Activated CD4-positive, alpha-beta T cell treated with anti-CD3 and anti-CD28 coated beads, Interleukin-2, amount 10 ng/mL, durations not matched to agents 7 days and 5 days (primary cell): ENCODE data around the gene RASA3. TPM values are rescaled to one million over a fixed set of nuclear protein-coding genes. Genes with fewer than 3 reads are reported as not detected.
A peak's percentile ranks its signal among the peaks of the same experiment; 100 is the strongest.

ENCODE experiments used
- CTCF ChIA-PET: fragments of 350-600 bp; sonication (Branson Sonifier 250); formaldehyde crosslinking; loops from one replicate; lab custom pipeline; 2021; ENCODE audit warnings: antibody characterized with exemption; lab: Charles Lee
- POLR2A ChIA-PET: fragments of 350-600 bp; sonication (Branson Sonifier 250); formaldehyde crosslinking; loops from one replicate; lab custom pipeline; 2021; ENCODE audit warnings: antibody characterized with exemption; lab: Charles Lee
- DNase-seq: peaks from one replicate; pipeline ENCODE4 v3.0.0-alpha.2; 2020
- H3K27ac Mint-ChIP-seq: one replicate; pipeline ENCODE4 v1.8.0; 2021; ENCODE audit warnings: mild to moderate bottlenecking, moderate library complexity, mixed read lengths
- H3K27me3 Mint-ChIP-seq: one replicate; pipeline ENCODE4 v1.8.0; 2021; ENCODE audit warnings: mixed read lengths
- H3K36me3 Mint-ChIP-seq: one replicate; pipeline ENCODE4 v1.8.0; 2021; ENCODE audit warnings: low read depth, mixed read lengths
- H3K4me1 Mint-ChIP-seq: one replicate; pipeline ENCODE4 v1.8.0; 2021; ENCODE audit warnings: mixed read lengths
- H3K4me3 Mint-ChIP-seq: one replicate; pipeline ENCODE4 v1.8.0; 2021; ENCODE audit warnings: mild to moderate bottlenecking, moderate library complexity, mixed read lengths
- H3K9me3 Mint-ChIP-seq: one replicate; pipeline ENCODE4 v1.8.0; 2021; ENCODE audit warnings: mixed read lengths
- total RNA-seq, 2 experiments: library from RNA; stranded (reverse); gene quantifications; one replicate each; pipeline ENCODE4 v1.2.3, GENCODE V29; 2021

The RASA3 gene
- total RNA-seq, 2 experiments from 2014 or later: 114 to 115 TPM

DNA sequence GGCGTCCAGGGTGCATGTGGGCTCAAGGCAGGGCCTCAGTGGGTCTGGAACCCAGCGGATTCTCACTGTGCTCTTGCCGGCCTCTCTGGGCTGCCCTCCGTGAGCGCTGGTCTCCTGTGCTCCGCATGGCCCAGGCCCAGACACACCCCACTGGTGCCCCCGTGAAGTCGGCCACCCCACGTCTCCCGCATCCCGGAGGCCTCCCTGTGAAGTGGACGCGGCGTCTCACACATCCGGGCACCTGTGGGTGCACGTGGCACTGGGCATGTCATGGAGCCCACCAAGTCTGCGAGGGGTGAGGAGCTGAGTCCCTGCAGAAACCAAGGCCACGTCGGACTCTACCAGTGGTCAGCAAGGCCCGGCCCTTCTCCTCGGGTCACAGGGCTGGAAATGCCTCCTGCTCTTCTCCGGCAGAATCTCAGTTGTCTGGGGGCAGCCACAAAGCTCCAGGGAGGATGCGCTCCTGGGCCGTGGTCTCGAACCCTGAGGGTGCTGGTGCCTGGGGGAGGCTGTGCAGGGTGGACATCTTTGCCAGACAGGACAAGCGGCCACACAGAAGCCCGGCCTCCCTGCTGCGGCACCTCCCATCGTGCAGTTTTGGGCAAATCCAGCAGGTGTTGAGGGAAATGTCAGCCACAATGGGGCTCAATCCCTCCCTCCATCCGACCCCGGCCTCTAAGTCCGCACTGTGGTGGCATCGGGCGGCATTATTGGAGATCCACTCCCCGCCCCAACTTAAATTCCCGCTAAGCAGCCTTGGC, 160.8 kb downstream of the RASA3 start:
- H3K27ac Mint-ChIP-seq: peak overlapping the region; percentile 46
- DNase-seq: no peak
- no peaks in the 10 kb centered on the region for H3K9me3 Mint-ChIP-seq
- H3K4me3 Mint-ChIP-seq: no peak overlapping the region
- no peaks in the 10 kb centered on the region for H3K4me1 Mint-ChIP-seq
- peaks cover 37% of the 10 kb centered on the region for H3K36me3 Mint-ChIP-seq
- H3K27me3 Mint-ChIP-seq: no peaks in the 10 kb centered on the region
- POLR2A ChIA-PET: no interaction called here
- CTCF ChIA-PET: interaction anchor here (0.6 kb wide), 1 partner anchor 24 kb away, joined by 3 read pairs; no protein-coding TSS in a partner anchor

DNA sequence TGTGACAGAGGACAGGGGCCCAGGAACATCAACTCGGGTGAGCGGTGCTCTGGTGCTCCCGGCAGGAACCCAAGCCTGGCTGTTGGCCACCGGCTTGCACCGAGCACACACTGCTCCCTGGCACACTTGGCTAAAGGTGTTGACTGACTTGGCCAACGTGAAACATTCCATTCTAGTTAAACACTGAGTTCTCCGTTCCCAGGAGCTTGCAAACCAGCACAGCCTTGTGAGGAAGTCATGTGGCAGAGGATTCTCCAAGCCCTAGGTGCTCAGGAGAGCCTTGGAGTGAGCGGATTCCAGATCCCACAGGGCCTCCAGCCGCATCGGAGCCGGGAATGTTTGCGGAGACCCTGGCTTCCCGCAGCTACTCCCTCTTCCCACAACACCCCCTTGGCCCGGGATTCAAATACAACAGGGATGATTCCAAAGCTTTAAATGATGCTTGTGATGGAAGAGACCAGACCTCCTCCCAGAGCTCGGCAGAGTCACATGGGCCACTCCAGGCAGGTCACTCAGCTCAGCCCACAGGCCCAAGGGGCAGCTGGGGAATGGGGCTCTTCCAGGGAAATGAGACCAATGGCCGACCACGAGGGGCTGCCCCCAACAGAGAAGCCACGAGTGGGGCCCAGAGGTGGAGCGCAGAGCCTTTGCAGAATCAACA, 161.5 kb downstream of the RASA3 start:
- H3K4me1 Mint-ChIP-seq: no peaks in the 10 kb centered on the region

DNA sequence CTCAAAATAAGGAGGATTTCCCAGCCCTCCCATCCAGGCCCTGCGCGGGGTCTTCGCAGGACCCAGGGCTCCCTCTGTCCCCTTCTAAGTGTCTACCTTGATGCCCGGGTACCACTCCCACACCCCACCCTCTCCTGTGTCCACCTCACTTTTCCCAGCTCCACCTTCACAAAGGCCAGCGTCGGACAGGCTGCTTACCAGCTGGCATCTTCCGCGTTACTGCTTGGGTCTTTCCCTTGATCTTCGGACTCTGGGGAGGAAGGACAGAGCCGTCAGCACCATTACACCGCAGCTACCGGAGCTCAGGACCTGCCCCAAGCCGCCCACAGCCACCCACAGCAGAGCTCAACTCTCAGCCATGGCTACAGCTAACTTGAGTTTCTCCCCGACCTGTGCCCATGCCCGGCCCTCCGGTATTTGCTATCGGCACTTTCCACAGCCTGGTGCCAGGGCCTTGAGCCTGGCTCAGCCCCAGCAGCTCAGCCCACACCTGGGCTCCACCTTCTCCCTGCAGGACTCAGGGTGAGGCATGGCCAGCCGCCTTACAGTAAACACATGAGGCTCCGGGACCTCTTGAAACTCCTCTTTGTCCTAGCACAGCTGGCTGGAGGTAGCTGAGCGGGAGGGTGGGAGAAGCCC, 162.3 kb downstream of the RASA3 start:
- Mint-ChIP-seq H3K36me3 (peaks cover 26% of the 10 kb centered on the region), H3K4me3 (no peak overlapping the region), H3K27ac (no peak overlapping the region), H3K9me3 (no peaks in the 10 kb centered on the region), H3K27me3 (no peaks in the 10 kb centered on the region), H3K4me1 (no peaks in the 10 kb centered on the region)
- POLR2A ChIA-PET: interaction anchor here (0.5 kb wide), 1 partner anchor 274 kb away, joined by 3 read pairs; no protein-coding TSS in a partner anchor
- DNase-seq: no peak
- CTCF ChIA-PET: no interaction called here

More for the DNA sequence above, 161.5 kb downstream of the RASA3 start:
- peaks cover 32% of the 10 kb centered on the region for H3K36me3 Mint-ChIP-seq
- no peak for DNase-seq
- no peaks in the 10 kb centered on the region for H3K9me3 Mint-ChIP-seq
- ChIA-PET CTCF (interaction anchor here (0.6 kb wide), 1 partner anchor 25 kb away, joined by 3 read pairs; no protein-coding TSS in a partner anchor), POLR2A (no interaction called here)
- H3K27ac Mint-ChIP-seq: no peak overlapping the region
- H3K27me3 Mint-ChIP-seq: no peaks in the 10 kb centered on the region
- H3K4me3 Mint-ChIP-seq: no peak overlapping the region

DNA sequence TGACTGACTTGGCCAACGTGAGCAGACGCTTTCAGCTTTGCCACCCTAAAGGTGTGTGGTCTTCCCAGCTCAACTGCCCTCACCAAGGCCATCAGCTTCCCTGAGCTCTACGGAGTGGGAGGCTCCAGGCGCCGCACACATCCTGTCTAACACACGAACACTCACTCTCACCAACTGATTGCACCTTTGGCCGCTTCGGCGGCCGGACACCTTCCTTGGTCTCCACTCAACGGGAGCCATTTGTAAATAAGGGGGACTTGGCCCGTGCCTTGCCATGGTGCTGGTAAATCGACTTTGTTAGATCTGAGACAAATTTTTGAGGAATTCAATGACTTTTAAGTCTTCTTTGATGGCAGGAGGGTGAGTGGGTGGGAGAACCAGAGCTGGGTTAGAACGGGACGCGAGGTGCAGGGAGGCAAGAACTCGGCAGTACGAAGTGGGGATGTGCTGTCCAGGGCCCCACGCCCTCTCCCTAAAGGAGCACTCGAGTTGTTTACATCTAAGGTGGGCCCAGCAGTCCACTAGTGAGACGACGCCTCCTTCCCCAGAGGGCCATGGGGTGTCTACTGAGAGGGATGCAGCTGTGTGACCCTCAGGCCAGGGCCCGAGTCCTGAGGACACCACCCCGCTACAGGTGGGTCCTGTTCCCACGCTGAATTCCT, 163.0 kb downstream of the RASA3 start:
- no peak for DNase-seq
- H3K27ac Mint-ChIP-seq: no peak overlapping the region
- H3K4me1 Mint-ChIP-seq: no peaks in the 10 kb centered on the region
- H3K4me3 Mint-ChIP-seq: no peak overlapping the region
- POLR2A ChIA-PET: interaction anchor here (0.5 kb wide), 1 partner anchor 275 kb away, joined by 3 read pairs; no protein-coding TSS in a partner anchor
- no peaks in the 10 kb centered on the region for H3K27me3 Mint-ChIP-seq
- CTCF ChIA-PET: no interaction called here
- peaks cover 26% of the 10 kb centered on the region for H3K36me3 Mint-ChIP-seq
- H3K9me3 Mint-ChIP-seq: no peaks in the 10 kb centered on the region

DNA sequence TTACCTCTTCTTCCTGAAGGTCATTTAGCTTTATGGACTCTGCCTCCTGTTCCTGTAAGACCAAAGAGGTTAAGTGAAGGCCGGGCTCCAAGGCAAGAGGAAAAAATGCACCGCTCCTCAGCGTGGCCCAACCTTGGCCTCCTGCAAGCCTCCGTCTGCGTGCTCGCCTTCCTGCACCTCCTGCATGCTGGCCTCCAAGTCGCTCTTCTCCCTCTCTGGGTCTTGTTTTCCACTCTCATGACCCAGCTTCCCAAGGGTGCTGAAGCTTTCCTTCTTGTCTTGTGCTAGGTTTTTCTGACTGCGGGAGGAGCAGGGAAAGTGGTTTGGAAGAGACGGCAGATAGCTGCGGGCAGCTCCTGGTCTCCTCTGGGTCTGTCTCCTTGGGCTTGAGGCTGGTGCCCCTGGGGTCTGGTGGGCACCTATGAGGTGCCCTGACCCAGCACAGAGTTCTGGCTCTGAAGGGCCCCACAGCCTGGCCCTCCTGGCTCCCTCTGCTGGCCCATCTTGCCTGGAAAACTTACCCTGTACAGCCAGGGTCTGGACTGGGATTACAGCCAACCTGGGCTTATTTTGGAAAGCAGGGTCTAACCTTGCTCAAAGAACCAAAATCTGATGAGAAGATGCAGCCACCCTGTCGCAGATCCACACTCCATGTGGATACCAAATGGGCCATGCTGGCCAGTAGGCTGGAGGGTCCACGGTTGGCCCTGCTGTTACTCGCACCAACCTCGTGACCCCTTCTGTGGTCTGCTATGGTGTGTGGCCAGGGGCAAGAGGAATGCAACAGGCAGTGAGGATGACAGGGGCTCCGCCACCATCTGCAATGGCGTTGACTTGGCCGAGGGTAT, 163.7 kb downstream of the RASA3 start:
- CTCF ChIA-PET: interaction anchor here (1.4 kb wide), 1 partner anchor 12 kb away, joined by 5 read pairs; no protein-coding TSS in a partner anchor
- POLR2A ChIA-PET: no interaction called here
- Mint-ChIP-seq H3K9me3 (no peaks in the 10 kb centered on the region), H3K4me1 (no peaks in the 10 kb centered on the region), H3K27ac (no peak overlapping the region), H3K27me3 (no peaks in the 10 kb centered on the region), H3K36me3 (peaks cover 22% of the 10 kb centered on the region), H3K4me3 (no peak overlapping the region)
- no peak for DNase-seq

DNA sequence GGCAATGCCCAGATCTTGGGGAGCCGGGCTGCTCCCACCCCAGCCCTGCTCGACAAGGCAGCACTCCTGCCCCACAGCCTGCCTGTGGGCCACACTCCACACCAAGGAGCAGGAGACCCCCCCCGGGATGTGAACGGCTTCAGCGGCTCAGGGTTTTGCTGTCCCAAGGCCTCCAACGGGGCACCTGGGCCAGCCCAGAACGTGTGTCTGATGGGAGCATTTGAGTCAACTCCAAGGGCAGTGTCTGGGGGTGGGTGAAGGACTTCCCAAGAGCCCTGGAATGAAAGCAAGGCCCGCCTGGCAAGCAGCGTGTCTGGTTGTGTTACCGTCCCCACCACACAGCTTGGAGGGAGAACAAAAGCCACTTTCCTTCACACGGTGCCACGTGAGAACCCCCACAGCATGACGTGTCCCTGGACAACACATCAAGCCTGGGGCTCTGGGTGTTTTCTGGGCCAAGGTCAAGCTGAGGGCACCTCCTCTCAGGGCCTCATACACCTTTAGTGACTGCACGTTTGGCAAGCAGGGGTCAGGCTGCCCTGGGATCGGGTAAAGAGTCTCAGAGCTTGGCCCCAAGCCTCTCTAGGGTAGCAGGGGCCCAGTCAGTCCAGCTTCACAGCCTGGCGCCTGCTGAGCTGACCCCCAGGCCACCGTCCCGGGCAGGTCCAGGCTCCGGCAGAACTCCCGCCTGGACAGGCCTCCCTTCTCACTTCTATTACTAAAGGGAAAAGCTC, 164.5 kb downstream of the RASA3 start:
- no peak overlapping the region for H3K27ac Mint-ChIP-seq
- H3K4me3 Mint-ChIP-seq: no peak overlapping the region
- POLR2A ChIA-PET: no interaction called here
- CTCF ChIA-PET: interaction anchor here (1.4 kb wide), 1 partner anchor 13 kb away, joined by 5 read pairs; no protein-coding TSS in a partner anchor
- H3K9me3 Mint-ChIP-seq: no peaks in the 10 kb centered on the region
- no peaks in the 10 kb centered on the region for H3K27me3 Mint-ChIP-seq
- peaks cover 16% of the 10 kb centered on the region for H3K36me3 Mint-ChIP-seq
- H3K4me1 Mint-ChIP-seq: no peaks in the 10 kb centered on the region
- no peak for DNase-seq

DNA sequence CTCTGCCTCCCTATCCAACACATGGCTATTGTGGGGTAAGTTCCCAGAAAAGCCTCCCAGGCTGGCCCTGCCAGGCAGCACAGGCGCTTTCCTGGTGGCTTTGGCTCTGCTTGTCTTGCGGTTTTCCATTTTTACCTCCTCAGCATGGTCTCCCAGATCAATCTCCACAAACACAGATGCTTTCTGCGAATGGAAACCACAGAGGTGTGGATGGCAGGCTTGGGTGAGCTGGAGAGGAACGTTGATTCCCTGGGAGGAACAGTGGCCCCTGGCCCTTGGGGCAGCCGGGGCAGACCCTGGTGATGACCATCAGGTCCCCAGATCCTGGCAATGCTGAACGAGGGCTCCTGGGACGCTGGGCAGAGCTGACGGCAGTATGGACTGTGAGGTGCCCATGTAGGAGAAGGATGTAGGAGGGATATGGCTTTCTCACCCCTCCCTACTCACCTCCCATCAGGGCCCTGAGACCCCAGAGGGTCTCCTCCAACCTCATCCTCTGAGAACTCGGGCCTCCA, 165.2 kb downstream of the RASA3 start:
- ChIA-PET CTCF (interaction anchor here (1.4 kb wide), 1 partner anchor 14 kb away, joined by 5 read pairs; no protein-coding TSS in a partner anchor), POLR2A (no interaction called here)
- DNase-seq: no peak
- H3K36me3 Mint-ChIP-seq: peaks cover 19% of the 10 kb centered on the region
- H3K27ac Mint-ChIP-seq: no peak overlapping the region
- no peaks in the 10 kb centered on the region for H3K27me3 Mint-ChIP-seq
- H3K4me3 Mint-ChIP-seq: no peak overlapping the region
- H3K4me1 Mint-ChIP-seq: no peaks in the 10 kb centered on the region
- H3K9me3 Mint-ChIP-seq: no peaks in the 10 kb centered on the region

DNA sequence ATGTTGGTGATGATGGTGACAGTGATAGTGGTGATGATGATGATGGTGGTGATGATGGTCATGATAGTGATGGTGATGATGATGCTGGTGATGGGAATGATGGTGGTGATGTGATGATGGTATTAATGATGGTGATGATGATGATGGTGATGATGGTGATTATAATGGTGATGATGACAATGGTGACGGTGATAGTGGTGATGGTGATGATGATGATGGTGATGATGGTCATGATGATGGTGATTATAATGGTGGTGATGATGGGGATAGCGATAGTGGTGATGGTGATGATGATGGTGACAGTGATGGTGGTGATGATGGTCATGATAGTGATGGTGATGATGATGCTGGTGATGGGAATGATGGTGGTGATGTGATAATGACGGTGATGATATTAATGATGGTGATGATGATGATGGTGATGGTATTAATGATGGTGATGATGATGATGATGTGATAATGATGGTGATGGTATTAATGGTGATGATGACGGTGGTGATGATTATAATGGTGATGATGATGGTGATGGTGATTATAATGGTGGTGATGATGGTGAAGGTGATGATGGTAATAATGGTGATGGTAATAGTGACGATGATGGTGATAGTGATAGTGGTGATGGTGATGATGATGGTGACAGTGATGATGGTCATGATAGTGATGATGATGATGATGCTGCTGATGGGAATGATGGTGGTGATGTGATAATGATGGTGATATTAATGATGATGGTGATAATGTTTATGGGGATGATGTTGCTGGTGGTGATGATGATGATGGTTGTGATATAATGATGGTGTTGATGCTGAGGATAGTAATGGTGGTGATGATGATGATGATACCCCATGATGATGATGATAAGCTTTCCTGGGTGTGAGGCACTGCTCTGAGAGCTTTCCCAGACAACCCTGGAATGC, 166.2 kb downstream of the RASA3 start:
- POLR2A ChIA-PET: no interaction called here

DNA sequence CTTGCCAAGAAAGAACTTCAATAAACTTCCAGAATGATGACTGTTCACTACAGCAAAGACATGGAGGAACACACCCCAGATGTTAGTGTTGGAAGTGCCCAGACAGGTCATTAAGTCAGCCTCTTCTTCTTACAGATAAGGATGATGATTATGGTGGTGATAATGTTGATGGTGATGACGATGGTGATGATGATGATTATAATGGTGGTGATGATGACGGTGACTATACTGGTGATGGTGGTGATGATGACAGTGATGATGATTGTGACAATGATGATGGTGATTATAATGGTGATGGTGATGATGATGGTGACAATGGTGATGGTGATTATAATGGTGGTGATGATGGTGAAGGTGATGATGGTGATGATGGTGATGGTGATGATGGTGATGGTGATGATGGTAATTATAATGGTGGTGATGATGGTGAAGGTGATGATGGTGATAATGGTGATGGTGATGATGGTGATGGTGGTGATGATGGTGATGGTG, 167.0 kb downstream of the RASA3 start:
- H3K27ac Mint-ChIP-seq: no peak overlapping the region
- peaks cover 20% of the 10 kb centered on the region for H3K36me3 Mint-ChIP-seq
- H3K9me3 Mint-ChIP-seq: peaks cover 7% of the 10 kb centered on the region
- H3K4me3 Mint-ChIP-seq: no peak overlapping the region
- POLR2A ChIA-PET: no interaction called here
- no peaks in the 10 kb centered on the region for H3K4me1 Mint-ChIP-seq
- CTCF ChIA-PET: no interaction called here
- no peak for DNase-seq
- H3K27me3 Mint-ChIP-seq: no peaks in the 10 kb centered on the region

More for the DNA sequence above, 166.2 kb downstream of the RASA3 start:
- no peak overlapping the region for H3K27ac Mint-ChIP-seq
- no peak overlapping the region for H3K4me3 Mint-ChIP-seq
- peaks cover 19% of the 10 kb centered on the region for H3K36me3 Mint-ChIP-seq
- DNase-seq: no peak
- no peaks in the 10 kb centered on the region for H3K27me3 Mint-ChIP-seq
- CTCF ChIA-PET: no interaction called here
- H3K9me3 Mint-ChIP-seq: peaks cover 6% of the 10 kb centered on the region
- no peaks in the 10 kb centered on the region for H3K4me1 Mint-ChIP-seq

DNA sequence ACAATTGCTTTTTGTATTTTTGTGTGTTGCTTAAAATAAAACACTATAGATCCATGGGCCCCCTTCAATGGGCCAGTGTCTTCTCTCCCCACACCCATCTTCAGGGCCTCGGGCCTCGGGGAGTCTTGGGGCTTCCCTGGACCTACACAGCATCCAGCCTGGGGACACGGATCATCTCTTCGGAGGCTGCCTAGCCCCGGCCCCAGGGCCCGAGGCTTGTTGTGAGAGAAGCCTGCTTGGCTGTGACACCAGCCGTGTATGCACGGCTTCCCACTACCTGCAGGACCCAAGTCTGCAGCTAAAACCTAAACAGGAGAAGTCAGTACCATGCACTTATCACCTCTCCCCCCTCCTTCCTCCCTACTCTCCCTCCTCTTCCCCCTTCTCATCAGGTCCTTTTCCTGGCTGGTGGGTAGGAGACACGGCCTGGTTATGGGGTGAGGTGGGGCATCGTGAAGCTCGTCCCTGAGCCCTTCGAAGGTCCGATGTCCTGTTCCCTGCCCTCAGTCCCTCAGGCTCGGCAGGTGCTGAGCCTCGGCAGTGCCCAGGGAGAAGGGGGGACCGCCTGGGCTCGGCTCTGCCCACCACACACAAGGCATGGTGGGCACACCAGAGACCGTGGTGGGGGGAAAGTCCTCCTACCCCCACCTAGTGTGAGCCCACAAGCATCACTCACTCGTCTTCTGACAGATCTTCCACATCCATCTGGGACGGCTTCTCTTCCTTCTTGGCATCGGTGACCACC, 168.0 kb downstream of the RASA3 start:
- ChIA-PET POLR2A (no interaction called here), CTCF (interaction anchor here (1.1 kb wide), 1 partner anchor 263 kb away, joined by 3 read pairs; no protein-coding TSS in a partner anchor)
- H3K36me3 Mint-ChIP-seq: peaks cover 23% of the 10 kb centered on the region
- no peak for DNase-seq
- no peaks in the 10 kb centered on the region for H3K4me1 Mint-ChIP-seq
- no peak overlapping the region for H3K27ac Mint-ChIP-seq
- H3K27me3 Mint-ChIP-seq: no peaks in the 10 kb centered on the region
- H3K4me3 Mint-ChIP-seq: no peak overlapping the region
- H3K9me3 Mint-ChIP-seq: peaks cover 13% of the 10 kb centered on the region
